ENCODE data around the gene OSBP2.

DNA sequence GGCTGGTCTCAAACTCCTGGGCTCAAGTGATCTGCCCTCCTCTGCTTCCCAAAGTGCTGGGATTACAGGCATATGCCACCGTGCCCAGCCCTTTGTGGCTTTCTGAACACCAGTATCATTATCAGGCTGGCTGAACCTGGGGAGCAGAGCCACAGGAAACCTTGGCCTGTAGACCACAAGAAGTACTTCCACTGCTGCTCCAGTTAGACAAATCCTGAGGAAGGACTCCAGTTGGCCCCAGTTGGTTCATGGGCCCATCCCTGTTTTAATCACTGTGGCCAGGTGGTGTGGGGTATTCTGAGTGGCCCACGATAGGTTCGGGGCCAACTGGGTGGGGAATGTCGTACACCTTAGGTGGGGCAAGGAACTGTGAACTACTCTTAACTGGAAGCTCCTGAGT lies 21.5 kb upstream of the OSBP2 start:
- TF ChIP-seq, protein P1, sequence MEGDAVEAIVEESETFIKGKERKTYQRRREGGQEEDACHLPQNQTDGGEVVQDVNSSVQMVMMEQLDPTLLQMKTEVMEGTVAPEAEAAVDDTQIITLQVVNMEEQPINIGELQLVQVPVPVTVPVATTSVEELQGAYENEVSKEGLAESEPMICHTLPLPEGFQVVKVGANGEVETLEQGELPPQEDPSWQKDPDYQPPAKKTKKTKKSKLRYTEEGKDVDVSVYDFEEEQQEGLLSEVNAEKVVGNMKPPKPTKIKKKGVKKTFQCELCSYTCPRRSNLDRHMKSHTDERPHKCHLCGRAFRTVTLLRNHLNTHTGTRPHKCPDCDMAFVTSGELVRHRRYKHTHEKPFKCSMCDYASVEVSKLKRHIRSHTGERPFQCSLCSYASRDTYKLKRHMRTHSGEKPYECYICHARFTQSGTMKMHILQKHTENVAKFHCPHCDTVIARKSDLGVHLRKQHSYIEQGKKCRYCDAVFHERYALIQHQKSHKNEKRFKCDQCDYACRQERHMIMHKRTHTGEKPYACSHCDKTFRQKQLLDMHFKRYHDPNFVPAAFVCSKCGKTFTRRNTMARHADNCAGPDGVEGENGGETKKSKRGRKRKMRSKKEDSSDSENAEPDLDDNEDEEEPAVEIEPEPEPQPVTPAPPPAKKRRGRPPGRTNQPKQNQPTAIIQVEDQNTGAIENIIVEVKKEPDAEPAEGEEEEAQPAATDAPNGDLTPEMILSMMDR (conservative IDR thresholded peaks at IDR 0.05; ENCODE audit: low read length): no peak
- TF ChIP-seq EZH2phosphoT487 (IDR thresholded peaks at IDR 0.05; ENCODE audit: borderline replicate concordance): no peak

Data from Loucy (cell line).